ENCODE results near the gene KIF18A.
"Not testable (repeated sequence)": the region's sequence is repeated elsewhere in the genome, so short reads cannot be mapped to it uniquely, and the experiment has no call there.

Gene KIF18A

GRCh38 chr11:28106353-28107043, 1.5 kb downstream of the KIF18A start:
- no peak for DNase-seq (ENCODE audit: low read depth in 2 of 2)

GRCh38 chr11:28105869-28106268, 2.1 kb downstream of the KIF18A start:
- no peak for DNase-seq (ENCODE audit: low read depth in 2 of 2)

GRCh38 chr11:28104984-28105383, 3.0 kb downstream of the KIF18A start:
- DNase-seq (ENCODE audit: low read depth in 2 of 2): no peak

- no peak for DNase-seq (ENCODE audit: low read depth in 2 of 2)
These were observed 3.5 kb downstream of the KIF18A start for GRCh38 chr11:28104425-28104824.

GRCh38 chr11:28102300-28102699, 5.7 kb downstream of the KIF18A start:
- not testable (repeated sequence) for DNase-seq (ENCODE audit: low read depth in 2 of 2)

GRCh38 chr11:28100665-28101064, 7.3 kb downstream of the KIF18A start:
- DNase-seq (ENCODE audit: low read depth in 2 of 2): no peak

- no peak for DNase-seq (ENCODE audit: low read depth in 2 of 2)
These were observed 8.2 kb downstream of the KIF18A start for GRCh38 chr11:28099715-28100114.

- no peak for DNase-seq (ENCODE audit: low read depth in 2 of 2)
These were observed 9.7 kb downstream of the KIF18A start for GRCh38 chr11:28098257-28098656.

- DNase-seq (ENCODE audit: low read depth in 2 of 2): no peak
These were observed 15.2 kb downstream of the KIF18A start for GRCh38 chr11:28092786-28093185.

- DNase-seq (ENCODE audit: low read depth in 2 of 2): no peak
These were observed 17.8 kb downstream of the KIF18A start for GRCh38 chr11:28090052-28090749.

GRCh38 chr11:28089378-28089777, 18.6 kb downstream of the KIF18A start:
- DNase-seq (ENCODE audit: low read depth in 2 of 2): no peak

- not testable (repeated sequence) for DNase-seq (ENCODE audit: low read depth in 2 of 2)
These were observed 20.3 kb downstream of the KIF18A start for GRCh38 chr11:28087693-28088092.

- not testable (repeated sequence) for DNase-seq (ENCODE audit: low read depth in 2 of 2)
These were observed 20.8 kb downstream of the KIF18A start for GRCh38 chr11:28087192-28087591.

- DNase-seq (ENCODE audit: low read depth in 2 of 2): no peak
These were observed 21.4 kb downstream of the KIF18A start for GRCh38 chr11:28086569-28086968.

- no peak for DNase-seq (ENCODE audit: low read depth in 2 of 2)
These were observed 24.8 kb downstream of the KIF18A start for GRCh38 chr11:28083118-28083517.

- DNase-seq (ENCODE audit: low read depth in 2 of 2): no peak
These were observed 30.4 kb downstream of the KIF18A start for GRCh38 chr11:28077521-28077920.

GRCh38 chr11:28072321-28072720, 35.6 kb downstream of the KIF18A start:
- DNase-seq (ENCODE audit: low read depth in 2 of 2): no peak

- no peak for DNase-seq (ENCODE audit: low read depth in 2 of 2)
These were observed 36.7 kb downstream of the KIF18A start for GRCh38 chr11:28071305-28071704.

- DNase-seq (ENCODE audit: low read depth in 2 of 2): no peak
These were observed 49.6 kb downstream of the KIF18A start for GRCh38 chr11:28058333-28058732.

- DNase-seq (ENCODE audit: low read depth in 2 of 2): no peak
These were observed 53.1 kb downstream of the KIF18A start for GRCh38 chr11:28054821-28055220.

GRCh38 chr11:28049338-28050216, 58.4 kb downstream of the KIF18A start:
- no peak for DNase-seq (ENCODE audit: low read depth in 2 of 2)

GRCh38 chr11:28048812-28049211, 59.1 kb downstream of the KIF18A start:
- DNase-seq (ENCODE audit: low read depth in 2 of 2): no peak

Measured in stimulated activated CD8-positive, alpha-beta memory T cell treated with anti-CD3 and anti-CD28 coated beads, Interleukin-7, amount 100 ng/mL, for 1 hour (primary cell).